ENCODE results near the gene ADAM33.

The ADAM33 gene

GRCh38 chr20:3681931-3682781 lies at the start of gene ADAM33:
Gene ADAM33 (minus strand): TSS chr20:3682010. CDS start chr20:3682004, 6 bp downstream.
- DNase-seq (ENCODE audit: insufficient read length, low spot score) (peak; percentile 31), FAIRE-seq (no peak)

- DNase-seq (ENCODE audit: insufficient read length, low spot score) (no peak), FAIRE-seq (peak; percentile 36)
Measured at GRCh38 chr20:3730803-3731672, 49.2 kb upstream of the ADAM33 start.

GRCh38 chr20:3729811-3730540 lies 48.2 kb upstream of the ADAM33 start:
- DNase-seq (ENCODE audit: insufficient read length, low spot score): no peak
- no peak for FAIRE-seq

DNA sequence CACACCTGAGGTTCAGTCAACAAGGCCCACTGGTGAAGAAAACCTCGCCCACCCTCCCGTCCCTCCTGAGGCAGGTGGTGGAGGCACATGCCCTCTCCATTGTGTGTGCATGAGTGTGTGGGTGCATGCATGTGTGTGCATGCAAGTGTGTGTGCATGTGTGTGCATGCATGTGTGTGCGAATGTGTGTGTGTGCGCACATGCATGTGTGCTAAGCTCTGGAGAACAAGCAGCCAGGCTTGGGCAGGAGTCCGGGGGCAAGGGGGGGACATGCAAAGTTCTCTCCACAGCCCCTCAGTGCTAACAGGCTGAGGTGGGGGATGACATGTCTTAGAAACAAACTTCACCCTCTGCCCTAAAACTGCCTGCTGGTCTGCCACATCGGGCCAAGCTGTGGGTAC lies 47.6 kb upstream of the ADAM33 start:
- DNase-seq (ENCODE audit: insufficient read length, low spot score) (no peak), FAIRE-seq (peak; percentile 38)

GRCh38 chr20:3728876-3729275 lies 47.1 kb upstream of the ADAM33 start:
- DNase-seq (ENCODE audit: insufficient read length, low spot score) (no peak), FAIRE-seq (no peak)

DNA sequence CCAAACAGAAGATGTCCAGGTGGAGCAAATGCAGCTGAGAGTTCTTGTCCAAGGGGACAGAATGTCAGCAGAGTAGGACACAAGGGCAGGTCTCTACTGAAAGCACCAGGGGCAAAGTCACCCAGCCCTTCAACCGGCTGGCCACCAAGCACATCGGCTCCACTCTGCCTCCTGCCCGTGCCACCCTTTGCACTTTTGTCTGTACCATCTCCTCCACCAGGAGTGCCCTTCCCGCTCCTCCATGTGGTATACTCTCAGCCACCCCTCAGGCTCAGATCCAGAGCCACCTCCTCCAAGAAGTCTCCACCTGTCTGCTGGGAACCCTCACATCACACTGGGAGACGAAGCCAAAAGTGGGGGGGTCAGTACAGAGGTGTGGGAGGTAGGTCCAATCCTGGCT lies 46.5 kb upstream of the ADAM33 start:
- DNase-seq (ENCODE audit: insufficient read length, low spot score) (no peak), FAIRE-seq (no peak)

GRCh38 chr20:3727401-3728021 lies 45.7 kb upstream of the ADAM33 start:
- peak; percentile 49 for FAIRE-seq
- peak; percentile 45 for DNase-seq (ENCODE audit: insufficient read length, low spot score)

DNA sequence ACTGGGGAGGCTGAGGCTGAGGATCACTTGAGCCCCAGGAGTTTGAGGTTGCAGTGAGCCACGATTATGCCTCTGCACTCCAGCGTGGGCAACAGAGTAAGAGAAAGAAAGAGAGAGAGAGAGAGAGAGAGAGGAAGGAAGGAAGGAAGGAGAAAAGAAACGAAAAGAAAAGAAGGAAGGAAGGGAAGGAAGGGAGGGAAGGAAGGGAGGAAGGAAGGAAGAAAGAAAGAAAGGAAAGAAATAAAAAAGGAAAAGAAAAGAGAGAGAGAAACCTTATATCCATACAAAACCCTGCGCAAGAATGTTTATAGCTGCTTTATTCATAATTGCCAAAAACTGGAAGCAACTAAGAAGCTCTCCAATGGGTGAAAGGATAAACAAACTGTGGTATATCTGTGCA lies 42.5 kb upstream of the ADAM33 start:
- no peak for DNase-seq (ENCODE audit: insufficient read length, low spot score)
- FAIRE-seq: no peak

GRCh38 chr20:3723284-3723683 lies 41.5 kb upstream of the ADAM33 start:
- FAIRE-seq (no peak), DNase-seq (ENCODE audit: insufficient read length, low spot score) (no peak)

DNA sequence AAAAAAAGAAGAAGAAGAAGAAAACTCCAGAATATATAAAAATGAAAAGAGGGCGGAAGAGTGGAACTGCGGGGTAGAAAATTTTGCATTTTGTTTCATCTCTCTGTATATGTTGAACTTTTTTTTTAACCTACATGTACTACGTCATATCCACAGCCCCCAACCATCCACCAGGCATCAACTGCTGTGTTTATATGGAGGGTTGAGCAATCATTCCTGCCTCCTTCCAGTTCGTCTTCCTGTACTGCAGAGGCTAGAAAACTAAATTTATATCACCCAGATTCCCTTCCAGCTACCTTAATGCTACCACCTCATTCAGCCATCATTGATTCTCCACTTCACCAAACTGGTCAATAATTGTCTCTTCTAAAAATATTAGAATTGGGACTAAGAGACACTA lies 40.1 kb upstream of the ADAM33 start:
- FAIRE-seq (no peak), DNase-seq (ENCODE audit: insufficient read length, low spot score) (no peak)

GRCh38 chr20:3720626-3721025 lies 38.8 kb upstream of the ADAM33 start:
- FAIRE-seq (no peak), DNase-seq (ENCODE audit: insufficient read length, low spot score) (no peak)

DNA sequence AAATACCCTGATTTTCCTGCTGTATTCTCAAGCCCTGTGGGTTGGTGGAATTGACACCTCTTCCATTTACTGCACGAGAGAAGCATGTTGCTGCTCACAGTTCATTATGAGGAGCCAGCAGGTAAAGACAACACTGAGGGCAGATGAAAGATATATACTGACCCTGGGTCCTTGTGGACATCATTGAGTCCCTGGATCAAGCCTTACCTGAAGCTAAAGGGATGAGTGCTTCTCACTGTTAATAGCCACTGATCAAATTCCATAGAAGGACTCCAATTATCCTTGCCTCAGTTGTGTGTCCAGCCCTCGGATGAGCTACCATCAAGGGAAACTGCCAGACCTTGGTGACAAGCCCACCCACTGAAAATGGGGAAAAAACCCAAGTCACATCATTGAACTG lies 38.3 kb upstream of the ADAM33 start:
- no peak for FAIRE-seq

DNA sequence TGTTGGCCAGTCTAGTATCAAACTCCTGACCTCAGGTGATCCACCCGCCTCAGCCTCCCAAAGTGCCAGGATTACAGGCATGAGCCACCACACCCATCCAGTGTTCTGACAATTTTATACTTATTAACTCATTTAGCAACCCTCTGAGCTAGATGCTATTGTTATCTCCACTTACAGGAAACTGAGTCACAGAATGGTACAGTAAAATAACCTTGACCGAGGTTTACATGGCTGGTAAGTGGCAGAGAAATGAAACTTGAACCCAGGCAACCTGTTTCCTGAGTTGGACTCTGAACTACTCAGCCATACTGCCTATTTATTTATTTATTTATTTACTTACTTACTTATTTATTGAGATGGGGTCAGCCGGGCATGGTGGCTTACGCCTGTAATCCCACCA lies 37.2 kb upstream of the ADAM33 start:
- FAIRE-seq: no peak
- no peak for DNase-seq (ENCODE audit: insufficient read length, low spot score)

More for the DNA sequence above, 38.3 kb upstream of the ADAM33 start:
- DNase-seq (ENCODE audit: insufficient read length, low spot score): no peak

DNA sequence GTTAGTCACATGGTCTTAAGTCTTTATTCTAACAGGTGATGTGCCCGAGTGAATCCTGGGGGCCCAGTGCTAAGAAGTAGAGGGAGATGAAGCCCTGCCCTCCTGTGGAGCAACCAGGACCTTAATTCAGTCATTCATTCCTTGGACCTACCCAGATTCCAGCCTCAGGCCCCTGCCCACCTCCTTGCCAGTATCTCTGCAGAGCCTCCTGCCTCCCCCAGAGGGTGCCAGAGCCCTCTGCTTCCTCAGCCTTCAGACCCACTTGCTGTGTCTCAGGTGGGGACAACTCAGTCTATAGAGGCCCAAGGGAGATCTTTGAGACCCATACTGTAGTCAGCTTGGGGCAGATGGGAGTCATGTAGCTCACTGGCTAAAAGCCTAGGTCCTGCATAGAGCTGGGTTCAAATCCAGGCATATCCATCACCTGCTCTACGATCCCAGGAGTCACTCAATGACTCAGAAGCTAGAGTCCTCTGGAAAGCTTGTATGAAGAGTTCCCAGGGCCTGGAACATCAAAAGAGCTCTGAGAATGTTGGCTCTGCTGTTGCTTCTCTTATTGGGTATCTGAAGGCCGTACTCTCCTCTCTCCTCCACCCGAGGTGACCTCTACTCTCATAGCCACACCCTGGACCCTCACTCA lies 34.5 kb upstream of the ADAM33 start:
- peak; percentile 48 for DNase-seq (ENCODE audit: insufficient read length, low spot score)
- FAIRE-seq: no peak

- FAIRE-seq (peak; percentile 33), DNase-seq (ENCODE audit: insufficient read length, low spot score) (no peak)
Measured at GRCh38 chr20:3714092-3714491, 32.3 kb upstream of the ADAM33 start.

GRCh38 chr20:3712279-3712873 lies 30.6 kb upstream of the ADAM33 start, which contains the start of gene SIGLEC1:
Gene SIGLEC1 (minus strand): TSS chr20:3712600. CDS start chr20:3707128, 5,472 bp downstream.
- DNase-seq (ENCODE audit: insufficient read length, low spot score) (no peak), FAIRE-seq (no peak)

GRCh38 chr20:3711484-3711941 lies 29.7 kb upstream of the ADAM33 start:
- FAIRE-seq (no peak), DNase-seq (ENCODE audit: insufficient read length, low spot score) (no peak)

- DNase-seq (ENCODE audit: insufficient read length, low spot score): peak; percentile 85
- FAIRE-seq: peak; percentile 65
Measured at GRCh38 chr20:3710703-3711483, 29.1 kb upstream of the ADAM33 start.

DNA sequence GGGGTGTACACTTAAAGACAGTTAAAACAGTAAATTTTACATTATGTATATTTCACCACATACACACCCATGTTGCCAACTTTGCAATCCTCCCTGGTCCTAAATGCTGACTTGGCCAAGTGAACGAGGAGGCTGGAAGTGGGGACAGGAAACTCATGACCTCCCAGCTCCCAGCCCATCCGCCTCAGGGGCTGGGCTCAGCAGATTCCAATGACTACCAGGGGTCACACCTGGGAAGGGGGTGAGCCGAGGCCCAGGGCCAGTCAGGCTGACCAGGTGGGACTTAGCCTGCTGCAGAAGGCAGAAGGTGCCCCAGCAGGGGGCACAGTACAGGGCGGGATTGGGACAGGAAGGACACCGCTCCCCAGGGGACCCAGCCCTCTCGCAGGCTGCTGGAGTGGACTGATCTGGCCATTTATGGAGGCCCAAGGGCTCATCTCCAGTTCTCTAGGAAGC lies 28.2 kb upstream of the ADAM33 start:
- FAIRE-seq (no peak), DNase-seq (ENCODE audit: insufficient read length, low spot score) (no peak)

All from HTR-8/SVneo (cell line).